NCI-H1417 (cell line): ENCODE measurements around the gene KRT7.
"Not testable (repeated sequence)": the region's sequence is repeated elsewhere in the genome, so short reads cannot be mapped to it uniquely, and the experiment has no call there.

Experiments used
- DNase-seq, 3 experiments: peaks; one replicate each; lab custom pipeline; 2025; lab: John Stamatoyannopoulos, UW

The KRT7 gene

GRCh38 chr12:52278575-52279421 lies 45.8 kb downstream of the KRT7 start:
- DNase-seq = peak; percentile 64 to 79 (median 76)

GRCh38 chr12:52279422-52280318 lies 46.6 kb downstream of the KRT7 start:
- DNase-seq = no peak

- no peak for DNase-seq
These were observed 47.3 kb downstream of the KRT7 start for GRCh38 chr12:52280319-52280795.

GRCh38 chr12:52280796-52281560 lies 47.9 kb downstream of the KRT7 start:
- DNase-seq = no peak

- DNase-seq = no peak
These were observed 51.6 kb downstream of the KRT7 start for GRCh38 chr12:52284562-52285171.

GRCh38 chr12:52285172-52285745 lies 52.2 kb downstream of the KRT7 start:
- DNase-seq = no peak

GRCh38 chr12:52285851-52286530 lies 52.9 kb downstream of the KRT7 start:
- DNase-seq = no peak

- not testable (repeated sequence) for DNase-seq
These were observed 54.1 kb downstream of the KRT7 start for GRCh38 chr12:52286857-52287785.

GRCh38 chr12:52287816-52288805 lies 55.1 kb downstream of the KRT7 start:
- not testable (repeated sequence) for DNase-seq

- not testable (repeated sequence) for DNase-seq
These were observed 57.6 kb downstream of the KRT7 start for GRCh38 chr12:52290483-52291134.

- DNase-seq = no peak
These were observed 58.4 kb downstream of the KRT7 start, which contains the start of gene KRT81 for GRCh38 chr12:52291267-52291935. Gene KRT81 (minus strand): TSS chr12:52291534. CDS start chr12:52291465, 69 bp downstream.

GRCh38 chr12:52293926-52294325 lies 60.9 kb downstream of the KRT7 start:
- DNase-seq = no peak

- DNase-seq = no peak
These were observed 61.8 kb downstream of the KRT7 start for GRCh38 chr12:52294803-52295202.

GRCh38 chr12:52295663-52296062 lies 62.6 kb downstream of the KRT7 start:
- no peak for DNase-seq

- DNase-seq = no peak
These were observed 63.7 kb downstream of the KRT7 start for GRCh38 chr12:52296572-52297215.
